NCI-H82 (cell line): ENCODE results near the gene FXYD7.

Experiments used
- DNase-seq: peaks from one replicate; lab custom pipeline; 2025; lab: John Stamatoyannopoulos, UW

FXYD7 gene

GRCh38 chr19:35127871-35128270 lies 15.2 kb upstream of the FXYD7 start:
- DNase-seq = no peak

DNA sequence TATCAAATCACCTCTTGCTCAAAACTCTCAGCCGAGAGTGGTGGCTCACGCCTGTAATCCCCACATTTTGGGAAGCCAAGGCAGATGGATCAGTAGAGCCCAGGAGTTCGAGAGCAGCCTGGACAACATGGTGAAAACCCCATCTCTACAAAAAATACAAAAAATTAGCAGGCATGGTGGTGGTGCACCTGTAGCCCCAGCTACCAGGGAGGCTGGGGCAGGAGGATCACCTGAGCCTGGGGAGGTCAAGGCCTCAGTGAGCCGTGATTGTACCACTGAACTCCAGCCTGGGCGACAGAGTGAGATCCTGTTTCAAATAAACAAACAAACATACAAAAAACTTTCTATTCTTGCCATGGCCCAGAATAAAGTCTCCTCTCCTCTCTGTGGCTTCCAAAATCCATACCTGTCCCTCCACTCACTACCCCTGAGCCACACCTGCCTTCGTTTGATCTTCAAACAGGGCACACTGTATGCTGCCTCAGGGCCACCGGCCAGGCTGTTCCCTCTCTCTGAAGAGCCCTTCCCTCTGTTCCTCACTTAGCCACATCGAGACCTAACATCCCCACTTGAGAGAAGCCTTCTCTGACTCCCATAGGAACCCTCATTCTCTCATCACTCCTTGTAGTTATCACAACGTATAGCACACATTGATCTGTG lies 14.5 kb upstream of the FXYD7 start:
- no peak for DNase-seq

- peak; percentile 27 for DNase-seq
Observed at GRCh38 chr19:35129724-35130274, 13.3 kb upstream of the FXYD7 start.

- DNase-seq = no peak
Observed at GRCh38 chr19:35130761-35131720, 12.0 kb upstream of the FXYD7 start.

DNA sequence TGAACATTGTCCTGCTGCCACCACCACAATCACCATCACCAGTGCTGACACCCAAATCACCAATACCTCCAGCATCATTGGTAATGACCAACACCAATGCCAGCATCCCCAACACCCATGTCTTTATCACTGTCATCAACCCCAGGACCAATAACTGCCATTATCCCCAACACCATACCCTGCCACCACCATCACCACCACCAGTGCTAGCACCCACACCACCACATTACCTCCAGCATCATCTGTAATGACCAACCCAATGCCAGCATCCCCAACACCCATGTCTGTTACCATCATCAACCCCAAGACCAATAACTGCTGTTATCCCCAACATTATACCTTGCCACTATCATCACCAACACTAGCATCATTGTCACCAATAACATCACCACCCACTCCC lies 10.8 kb upstream of the FXYD7 start:
- DNase-seq = no peak

GRCh38 chr19:35133826-35134225 lies 9.2 kb upstream of the FXYD7 start:
- no peak for DNase-seq

DNA sequence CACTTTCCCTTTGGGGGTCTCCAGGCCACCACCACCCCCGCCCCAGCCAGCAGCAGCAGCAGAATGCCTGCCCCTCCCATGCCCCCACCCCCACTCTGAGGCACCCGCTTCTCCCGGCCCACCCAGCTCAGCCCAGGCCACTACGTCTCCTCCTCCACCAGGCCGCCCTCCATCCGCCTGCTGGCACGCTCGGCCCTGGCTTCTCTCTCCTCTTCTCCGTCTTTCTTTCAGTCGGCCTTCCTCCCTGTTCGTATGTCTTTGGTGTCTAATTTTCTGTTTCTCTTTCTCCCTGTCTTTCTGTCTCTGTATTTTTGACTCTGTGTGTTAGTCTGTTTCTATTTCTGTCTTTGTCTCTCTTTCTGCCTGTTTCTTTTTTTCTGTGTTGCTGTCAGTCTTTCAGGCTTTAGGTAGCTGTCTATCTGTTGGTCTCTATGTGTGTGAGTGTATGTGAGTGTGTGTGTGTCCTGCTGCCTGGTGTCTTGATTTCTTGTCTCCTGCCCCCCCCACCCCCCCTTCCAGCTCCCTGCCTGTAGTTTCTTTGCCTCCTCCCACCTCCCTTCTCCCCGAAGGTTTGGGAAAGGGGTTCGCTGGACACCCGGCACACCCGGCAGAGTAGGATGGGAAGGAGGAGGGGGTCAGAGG lies 8.3 kb upstream of the FXYD7 start, which contains the start of gene LGI4:
Gene LGI4, minus strand, starts transcription at position 459 of the 642 bp plus-strand sequence. Its CDS starts 379 bp downstream, at position 80.
- no peak for DNase-seq

DNA sequence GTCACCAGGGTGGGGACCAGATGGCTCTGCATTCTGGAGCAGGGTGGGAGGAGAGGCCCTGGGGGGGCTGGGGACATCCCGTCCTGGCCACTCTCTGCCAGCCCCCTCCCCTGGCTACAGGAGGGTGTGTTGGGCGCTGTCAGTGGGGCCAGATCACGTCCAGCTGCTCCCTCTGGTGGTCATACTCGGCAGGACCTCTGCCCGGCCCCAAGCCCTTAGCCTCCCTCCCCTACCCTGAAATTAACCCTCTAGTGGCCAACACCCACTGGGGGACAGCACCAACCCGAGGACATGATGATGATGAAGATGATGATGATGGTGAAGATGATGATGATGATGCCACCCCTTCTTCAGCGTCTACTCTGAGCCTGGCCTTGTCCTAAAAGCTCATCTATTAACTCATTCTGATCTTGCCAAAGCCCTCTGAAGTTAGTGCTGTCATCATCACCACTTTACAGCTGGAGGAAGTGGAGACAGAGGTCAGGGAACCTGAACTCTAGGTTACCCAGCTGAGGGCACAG lies 7.6 kb upstream of the FXYD7 start:
- peak; percentile 90 for DNase-seq

DNA sequence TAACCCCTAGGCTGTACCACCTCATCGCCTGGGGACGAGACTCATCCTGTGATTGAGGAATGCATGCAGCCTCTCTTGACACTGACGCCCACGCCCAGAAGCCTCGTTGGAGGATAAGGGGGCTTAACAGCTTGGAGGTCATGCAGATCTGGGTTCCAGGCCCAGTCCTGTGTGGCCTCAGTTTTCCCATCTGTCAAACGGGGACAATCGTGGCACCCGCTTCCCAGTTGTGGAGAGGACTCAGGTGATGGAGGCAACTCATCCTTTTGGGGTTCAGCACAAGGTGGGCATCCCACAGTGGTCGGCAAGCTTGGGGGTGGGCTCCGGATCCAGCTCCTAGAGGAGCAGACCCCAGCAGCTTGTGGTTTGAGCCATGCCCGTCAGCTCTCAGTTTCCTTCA lies 6.8 kb upstream of the FXYD7 start:
- no peak for DNase-seq

GRCh38 chr19:35136977-35137702 lies 5.9 kb upstream of the FXYD7 start:
- DNase-seq = no peak

DNA sequence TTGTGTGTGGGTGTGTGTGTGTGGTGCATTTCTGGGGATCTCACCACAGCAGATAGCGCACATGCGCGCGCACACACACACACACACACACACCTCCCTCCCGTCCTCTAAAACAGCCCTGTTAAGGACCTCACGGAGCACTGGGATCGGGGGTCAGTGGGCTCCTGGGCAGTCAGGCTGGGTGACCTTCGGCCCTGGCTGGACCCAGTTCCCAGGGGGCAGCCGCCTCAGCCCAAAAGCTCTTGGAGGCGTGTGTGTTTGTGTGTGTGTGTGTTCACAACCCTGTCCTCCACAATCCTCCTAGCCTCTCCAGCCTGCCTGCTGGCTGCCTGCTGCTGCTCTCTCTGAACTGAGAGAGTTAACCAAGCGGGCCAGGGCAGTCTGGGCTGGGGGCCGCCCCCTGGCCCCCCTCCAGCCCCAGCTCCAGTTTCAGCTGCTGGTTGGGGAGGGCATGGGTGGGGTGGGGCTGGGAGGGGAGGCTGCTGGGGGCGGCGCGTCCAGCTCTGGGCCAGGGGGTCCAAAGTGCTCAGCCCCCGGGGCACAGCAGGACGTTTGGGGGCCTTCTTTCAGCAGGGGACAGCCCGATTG lies 4.7 kb upstream of the FXYD7 start, which contains the start of gene FXYD1:
Gene FXYD1, plus strand, starts transcription at position 520 of the 588 bp plus-strand sequence. CDS start 1,256 bp downstream, outside the sequence.
- DNase-seq = no peak

DNA sequence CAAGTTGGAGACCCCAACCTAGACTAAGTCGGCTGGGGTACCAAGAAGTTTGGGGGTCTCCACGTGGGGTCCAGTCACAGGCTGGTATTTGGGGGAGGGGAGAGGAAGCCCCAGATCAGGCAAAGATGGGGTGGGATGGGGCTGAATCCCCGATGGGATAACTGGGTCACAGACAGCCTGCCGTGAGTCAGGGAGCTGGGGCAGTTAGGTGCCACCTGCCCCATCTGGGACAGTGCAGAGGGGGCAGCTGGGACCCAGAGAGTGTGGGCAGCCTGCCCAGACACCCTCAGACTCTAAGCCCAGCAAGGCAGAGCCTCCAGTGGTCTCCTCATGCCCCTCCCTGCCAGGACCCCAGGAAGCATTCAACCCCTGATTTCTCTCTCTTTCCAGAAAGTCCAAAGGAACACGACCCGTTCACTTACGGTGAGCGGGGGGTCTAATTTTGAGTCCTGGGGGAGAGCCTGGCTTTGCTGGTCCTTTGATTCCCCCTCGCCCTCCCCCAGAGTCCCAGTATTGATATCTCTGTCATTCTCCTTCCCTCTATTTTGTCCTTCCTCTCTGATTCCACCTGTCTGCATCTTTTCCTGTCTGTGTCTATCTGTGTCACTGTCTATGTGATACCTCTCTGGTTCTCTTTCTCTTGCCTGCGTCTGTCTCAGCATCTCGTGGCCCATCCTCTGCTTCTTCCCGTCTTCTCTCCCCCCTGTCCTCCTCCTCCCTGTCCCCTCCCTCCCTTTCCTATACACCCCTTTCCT lies 2.7 kb upstream of the FXYD7 start:
- no peak for DNase-seq

DNA sequence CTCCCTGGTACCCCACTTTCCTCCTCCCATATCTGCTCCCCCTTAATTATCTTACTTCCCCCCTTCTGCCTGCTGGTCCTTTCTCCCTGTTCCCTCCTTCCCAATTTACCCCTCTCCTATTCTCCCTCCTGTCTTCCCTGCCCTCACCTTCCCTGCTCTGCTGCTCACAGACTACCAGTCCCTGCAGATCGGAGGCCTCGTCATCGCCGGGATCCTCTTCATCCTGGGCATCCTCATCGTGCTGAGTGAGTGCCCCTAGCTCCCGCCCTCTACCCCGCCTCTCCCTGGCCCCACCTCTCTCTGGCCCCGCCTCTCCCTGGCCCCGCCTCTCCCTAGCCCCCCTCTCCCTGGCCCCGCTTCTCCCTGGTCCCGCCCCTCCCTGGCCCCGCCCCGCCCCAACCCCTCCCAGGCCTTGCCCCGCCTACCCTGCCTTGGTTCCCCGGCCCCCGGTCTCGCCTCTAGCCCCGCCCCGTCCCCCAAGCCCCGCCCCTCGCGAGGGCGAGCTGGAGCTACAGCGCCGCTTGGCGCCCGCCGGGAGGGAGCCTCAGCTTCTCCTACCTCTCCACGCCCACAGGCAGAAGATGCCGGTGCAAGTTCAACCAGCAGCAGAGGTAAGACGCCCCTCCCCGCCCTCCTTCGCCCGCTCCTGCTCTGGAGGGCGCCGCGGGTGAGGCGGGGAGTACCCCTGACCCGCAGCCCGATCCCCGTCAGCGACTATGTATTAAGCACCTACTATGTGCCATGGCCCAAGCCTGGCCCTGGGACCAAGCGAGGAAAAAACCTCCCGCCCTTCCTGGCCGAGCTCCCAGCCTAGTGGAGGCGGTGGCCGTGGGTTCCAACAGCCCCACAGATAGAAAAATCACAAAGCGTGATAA lies 1.9 kb upstream of the FXYD7 start:
- DNase-seq = peak; percentile 98

GRCh38 chr19:35141837-35142605 lies 1.0 kb upstream of the FXYD7 start:
- DNase-seq = peak; percentile 74

DNA sequence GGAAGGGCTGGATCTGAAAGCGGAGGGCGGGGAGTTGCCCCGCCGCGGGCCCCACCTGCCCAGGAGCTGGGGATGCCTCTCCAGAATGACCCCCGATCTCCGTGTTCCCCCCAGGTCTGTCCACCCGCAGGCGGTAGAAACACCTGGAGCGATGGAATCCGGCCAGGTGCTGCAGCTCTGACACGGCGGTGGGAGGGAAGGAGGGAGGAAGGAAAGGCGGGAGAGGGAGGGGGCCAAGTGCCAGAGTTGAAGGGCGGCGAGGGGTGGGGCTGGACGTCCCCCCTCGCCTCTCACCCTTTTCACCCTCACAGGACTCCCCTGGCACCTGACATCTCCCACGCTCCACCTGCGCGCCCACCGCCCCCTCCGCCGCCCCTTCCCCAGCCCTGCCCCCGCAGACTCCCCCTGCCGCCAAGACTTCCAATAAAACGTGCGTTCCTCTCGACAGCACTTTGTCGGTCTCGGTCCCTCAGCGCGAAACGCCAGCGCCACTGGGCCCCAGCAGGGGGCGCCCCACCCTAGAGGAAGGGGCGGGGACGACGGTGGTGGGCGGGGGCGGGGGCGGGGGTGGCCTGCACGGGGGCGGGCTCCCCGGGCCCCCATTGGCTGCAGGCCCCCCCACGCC lies 337 bp upstream of the FXYD7 start:
- DNase-seq = peak; percentile 75

DNA sequence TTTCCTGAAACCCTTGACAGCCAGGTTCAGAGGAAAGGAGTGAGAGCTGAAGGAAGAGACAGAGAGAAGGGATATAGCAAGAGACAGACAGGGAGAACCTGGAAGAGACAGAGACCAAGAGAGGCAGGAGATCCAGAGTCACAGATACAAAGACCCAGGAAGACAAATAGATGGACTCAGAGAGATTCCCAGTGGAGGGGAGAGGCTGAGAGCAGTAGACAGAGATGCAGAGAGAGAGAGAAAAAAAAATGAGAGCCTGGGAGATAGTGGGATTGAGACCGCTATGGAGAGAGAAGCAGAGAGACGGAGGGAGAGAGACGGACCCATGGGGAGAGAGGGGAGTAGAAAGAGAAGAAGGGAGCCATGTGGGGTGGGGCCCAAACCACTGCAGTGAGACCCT lies 763 bp downstream of the FXYD7 start:
- no peak for DNase-seq

DNA sequence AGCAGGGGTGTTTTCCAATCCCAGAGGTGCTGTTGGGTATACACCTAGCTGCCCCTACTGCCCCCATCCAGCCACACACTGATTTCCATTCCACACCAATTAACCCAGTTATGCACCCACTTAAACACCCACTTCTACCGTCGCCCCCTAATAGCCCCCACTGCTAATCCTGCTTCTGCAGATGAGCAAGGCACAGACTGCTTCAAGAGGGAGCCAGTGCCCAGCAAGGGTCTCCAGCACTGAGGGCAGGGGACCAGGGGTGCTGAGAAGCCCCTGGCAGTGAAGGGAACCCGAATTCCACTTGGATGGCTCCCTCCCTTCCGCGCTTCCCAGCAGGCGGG lies 1.2 kb downstream of the FXYD7 start:
- no peak for DNase-seq
